ENCODE measurements around the gene DPM3. TPM values are rescaled to one million over a fixed set of nuclear protein-coding genes. Genes with fewer than 3 reads are reported as not detected.
A peak's percentile ranks its signal among the peaks of the same experiment; 100 is the strongest.

Gene DPM3
- total RNA-seq, 1 donor from 2014 or later = 37.4 TPM

- no peak for TF ChIP-seq CTCF (IDR thresholded peaks at IDR 0.05; ENCODE audit: insufficient read depth, low read length, severe bottlenecking)
- Histone ChIP-seq H3K36me3 (ENCODE audit: control insufficient read depth, insufficient read depth, low read length) (peaks cover 30% of the 10 kb centered on the region), H3K27me3 (ENCODE audit: control insufficient read depth, insufficient read depth, low read length) (no peaks in the 10 kb centered on the region), H3K4me3 (ENCODE audit: low read depth, low read length) (no peak overlapping the region)
- FAIRE-seq (no peak), DNase-seq (ENCODE audit: low read depth) (no peak)
These were observed 6.5 kb downstream of the DPM3 start for GRCh38 chr1:155133799-155134281.

- peaks cover 30% of the 10 kb centered on the region for H3K36me3 ChIP-seq (ENCODE audit: control insufficient read depth, insufficient read depth, low read length)
- H3K27me3 ChIP-seq (ENCODE audit: control insufficient read depth, insufficient read depth, low read length) = no peaks in the 10 kb centered on the region
- H3K4me3 ChIP-seq (ENCODE audit: low read depth, low read length) = no peak overlapping the region
- no peak for TF ChIP-seq CTCF (IDR thresholded peaks at IDR 0.05; ENCODE audit: insufficient read depth, low read length, severe bottlenecking)
- DNase-seq (ENCODE audit: low read depth) (peak; percentile 28), FAIRE-seq (no peak)
These were observed 8.5 kb downstream of the DPM3 start for GRCh38 chr1:155131856-155132255.

GRCh38 chr1:155131285-155131684, 9.0 kb downstream of the DPM3 start:
- no peak for TF ChIP-seq CTCF (IDR thresholded peaks at IDR 0.05; ENCODE audit: insufficient read depth, low read length, severe bottlenecking)
- Histone ChIP-seq H3K36me3 (ENCODE audit: control insufficient read depth, insufficient read depth, low read length) (peaks cover 30% of the 10 kb centered on the region), H3K4me3 (ENCODE audit: low read depth, low read length) (no peak overlapping the region), H3K27me3 (ENCODE audit: control insufficient read depth, insufficient read depth, low read length) (no peaks in the 10 kb centered on the region)
- no peak for FAIRE-seq
- no peak for DNase-seq (ENCODE audit: low read depth)

GRCh38 chr1:155130272-155131006, 9.9 kb downstream of the DPM3 start:
- no peak for DNase-seq (ENCODE audit: low read depth)
- H3K36me3 ChIP-seq (ENCODE audit: control insufficient read depth, insufficient read depth, low read length) = peaks cover 30% of the 10 kb centered on the region
- no peaks in the 10 kb centered on the region for H3K27me3 ChIP-seq (ENCODE audit: control insufficient read depth, insufficient read depth, low read length)
- FAIRE-seq = no peak
- TF ChIP-seq CTCF (IDR thresholded peaks at IDR 0.05; ENCODE audit: insufficient read depth, low read length, severe bottlenecking) = no peak
- peak overlapping the region; percentile 96 for H3K4me3 ChIP-seq (ENCODE audit: low read depth, low read length)

- FAIRE-seq (no peak), DNase-seq (ENCODE audit: low read depth) (peak; percentile 55)
- Histone ChIP-seq H3K4me3 (ENCODE audit: low read depth, low read length) (peak overlapping the region; percentile 96), H3K27me3 (ENCODE audit: control insufficient read depth, insufficient read depth, low read length) (no peaks in the 10 kb centered on the region), H3K36me3 (ENCODE audit: control insufficient read depth, insufficient read depth, low read length) (peaks cover 24% of the 10 kb centered on the region)
- no peak for TF ChIP-seq CTCF (IDR thresholded peaks at IDR 0.05; ENCODE audit: insufficient read depth, low read length, severe bottlenecking)
These were observed 11.4 kb downstream of the DPM3 start for GRCh38 chr1:155128755-155129473.

Measured in bronchial epithelial cell (primary cell).